SKM-1 treated with dmso at 0.1 percent for 144 hours (cell line): ENCODE measurements around the gene ZBTB1.
A peak's percentile ranks its signal among the peaks of the same experiment; 100 is the strongest.
"Not testable (repeated sequence)": the region's sequence is repeated elsewhere in the genome, so short reads cannot be mapped to it uniquely, and the experiment has no call there.

ENCODE experiments used
- DNase-seq: peaks from one replicate; lab custom pipeline; 2025; ENCODE audit not compliant: unreplicated experiment; lab: John Stamatoyannopoulos, UW

Gene ZBTB1

GRCh38 chr14:64496764-64497163, 7.8 kb upstream of the ZBTB1 start:
- no peak for DNase-seq

GRCh38 chr14:64500088-64500487, 4.5 kb upstream of the ZBTB1 start:
- DNase-seq, result no peak

- no peak for DNase-seq
Observed at GRCh38 chr14:64501411-64502171, 3.0 kb upstream of the ZBTB1 start.

GRCh38 chr14:64502456-64502855, 2.1 kb upstream of the ZBTB1 start:
- no peak for DNase-seq

GRCh38 chr14:64502887-64503433, 1.6 kb upstream of the ZBTB1 start:
- DNase-seq, result no peak

- DNase-seq, result peak; percentile 66
Observed at GRCh38 chr14:64503434-64504309, 898 bp upstream of the ZBTB1 start, which contains the start of gene ZBTB25. ZBTB25 (minus strand) TSS chr14:64503838; CDS start chr14:64490533, 13,305 bp downstream.

- DNase-seq, result peak; percentile 36
Observed at GRCh38 chr14:64504897-64505794, 576 bp downstream of the ZBTB1 start.

GRCh38 chr14:64506721-64507120, 2.2 kb downstream of the ZBTB1 start:
- no peak for DNase-seq

- DNase-seq, result no peak
Observed at GRCh38 chr14:64507376-64508156, 3.0 kb downstream of the ZBTB1 start.

GRCh38 chr14:64508215-64508776, 3.7 kb downstream of the ZBTB1 start:
- DNase-seq, result no peak

- no peak for DNase-seq
Observed at GRCh38 chr14:64509036-64509435, 4.5 kb downstream of the ZBTB1 start.

GRCh38 chr14:64510825-64511671, 6.5 kb downstream of the ZBTB1 start:
- peak; percentile 33 for DNase-seq

- no peak for DNase-seq
Observed at GRCh38 chr14:64513271-64513670, 8.7 kb downstream of the ZBTB1 start.

GRCh38 chr14:64515053-64515452, 10.5 kb downstream of the ZBTB1 start:
- no peak for DNase-seq

- DNase-seq, result no peak
Observed at GRCh38 chr14:64516969-64517368, 12.4 kb downstream of the ZBTB1 start.

GRCh38 chr14:64517667-64518066, 13.1 kb downstream of the ZBTB1 start:
- not testable (repeated sequence) for DNase-seq

GRCh38 chr14:64518229-64518628, 13.7 kb downstream of the ZBTB1 start:
- no peak for DNase-seq

GRCh38 chr14:64520699-64521098, 16.1 kb downstream of the ZBTB1 start:
- no peak for DNase-seq
